ENCODE measurements around the gene HCST.
"Not testable (repeated sequence)": the region's sequence is repeated elsewhere in the genome, so short reads cannot be mapped to it uniquely, and the experiment has no call there.

The HCST gene

DNA sequence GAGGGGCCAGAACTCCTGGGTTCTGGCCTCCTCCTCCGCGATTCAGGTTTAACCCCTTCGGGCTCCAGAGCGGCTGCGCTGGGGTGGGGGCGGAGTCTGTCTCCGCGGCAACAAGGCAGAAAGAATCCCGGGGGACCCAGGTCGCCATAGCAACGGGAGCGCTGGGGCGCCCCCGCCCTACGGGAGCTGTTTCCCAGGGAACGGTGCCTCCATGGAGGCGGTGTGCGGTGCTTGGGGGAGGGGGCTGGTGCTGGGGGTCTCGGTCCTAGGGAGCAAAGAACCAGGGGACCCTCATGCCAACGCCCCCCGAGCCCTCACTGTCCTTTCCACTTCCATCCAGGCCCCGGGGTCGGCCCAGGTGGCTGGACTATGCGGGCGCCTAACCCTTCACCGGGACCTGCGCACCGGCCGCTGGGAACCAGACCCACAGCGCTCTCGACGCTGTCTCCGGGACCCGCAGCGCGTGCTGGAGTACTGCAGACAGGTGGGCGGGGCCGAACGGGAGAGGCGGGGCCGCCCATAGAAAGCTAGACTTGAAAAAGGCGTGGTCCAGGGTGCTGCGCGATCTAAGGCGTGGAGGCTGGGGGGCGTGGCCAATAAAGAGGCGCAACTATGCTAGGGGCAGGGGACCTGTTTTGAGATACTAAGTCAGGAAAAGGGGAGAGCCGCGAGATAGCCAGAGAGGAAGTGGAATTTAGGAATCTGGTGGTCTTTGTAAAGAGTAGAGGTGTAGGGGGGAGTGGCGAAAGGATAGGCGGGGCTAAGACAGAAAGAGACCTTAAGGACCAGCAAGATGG is 32.8 kb upstream of the HCST start:
- TF ChIP-seq, protein P1, sequence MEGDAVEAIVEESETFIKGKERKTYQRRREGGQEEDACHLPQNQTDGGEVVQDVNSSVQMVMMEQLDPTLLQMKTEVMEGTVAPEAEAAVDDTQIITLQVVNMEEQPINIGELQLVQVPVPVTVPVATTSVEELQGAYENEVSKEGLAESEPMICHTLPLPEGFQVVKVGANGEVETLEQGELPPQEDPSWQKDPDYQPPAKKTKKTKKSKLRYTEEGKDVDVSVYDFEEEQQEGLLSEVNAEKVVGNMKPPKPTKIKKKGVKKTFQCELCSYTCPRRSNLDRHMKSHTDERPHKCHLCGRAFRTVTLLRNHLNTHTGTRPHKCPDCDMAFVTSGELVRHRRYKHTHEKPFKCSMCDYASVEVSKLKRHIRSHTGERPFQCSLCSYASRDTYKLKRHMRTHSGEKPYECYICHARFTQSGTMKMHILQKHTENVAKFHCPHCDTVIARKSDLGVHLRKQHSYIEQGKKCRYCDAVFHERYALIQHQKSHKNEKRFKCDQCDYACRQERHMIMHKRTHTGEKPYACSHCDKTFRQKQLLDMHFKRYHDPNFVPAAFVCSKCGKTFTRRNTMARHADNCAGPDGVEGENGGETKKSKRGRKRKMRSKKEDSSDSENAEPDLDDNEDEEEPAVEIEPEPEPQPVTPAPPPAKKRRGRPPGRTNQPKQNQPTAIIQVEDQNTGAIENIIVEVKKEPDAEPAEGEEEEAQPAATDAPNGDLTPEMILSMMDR (IDR thresholded peaks at IDR 0.05; ENCODE audit: borderline replicate concordance, insufficient read depth, low read depth, low read length) = no peak
- H3K4me3 ChIP-seq (ENCODE audit: low read depth, low read length) = no peak overlapping the region

DNA sequence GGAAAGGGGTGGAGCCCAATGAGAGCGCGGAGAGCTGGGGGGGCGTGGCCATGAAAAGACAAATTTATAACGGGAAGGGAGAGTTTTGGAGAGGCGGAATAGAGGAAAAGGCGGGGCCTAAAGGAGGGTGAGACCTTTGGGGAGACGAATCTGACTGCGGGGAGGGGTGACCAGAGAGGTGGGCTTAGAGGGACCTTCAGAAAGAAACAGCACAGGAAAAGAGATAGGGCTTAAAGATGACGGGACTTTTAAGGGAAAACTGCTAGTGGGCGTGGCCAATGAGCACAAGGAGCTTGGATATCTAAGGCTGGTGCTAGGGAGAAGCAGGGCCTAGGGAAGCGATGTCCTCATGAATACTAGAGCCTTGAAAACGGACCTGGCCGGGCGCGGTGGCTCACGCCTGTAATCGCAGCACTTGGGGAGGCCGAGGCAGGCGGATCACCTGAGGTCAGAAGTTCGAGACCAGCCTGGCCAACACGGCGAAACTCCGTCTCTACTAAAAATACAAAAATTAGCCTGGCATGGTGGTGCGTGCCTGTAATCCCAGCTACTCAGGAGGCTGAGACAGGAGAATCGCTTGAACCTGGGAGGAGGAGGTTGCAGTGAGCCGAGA is 32.1 kb upstream of the HCST start:
- H3K4me3 ChIP-seq (ENCODE audit: low read depth, low read length) = not testable (repeated sequence)

DNA sequence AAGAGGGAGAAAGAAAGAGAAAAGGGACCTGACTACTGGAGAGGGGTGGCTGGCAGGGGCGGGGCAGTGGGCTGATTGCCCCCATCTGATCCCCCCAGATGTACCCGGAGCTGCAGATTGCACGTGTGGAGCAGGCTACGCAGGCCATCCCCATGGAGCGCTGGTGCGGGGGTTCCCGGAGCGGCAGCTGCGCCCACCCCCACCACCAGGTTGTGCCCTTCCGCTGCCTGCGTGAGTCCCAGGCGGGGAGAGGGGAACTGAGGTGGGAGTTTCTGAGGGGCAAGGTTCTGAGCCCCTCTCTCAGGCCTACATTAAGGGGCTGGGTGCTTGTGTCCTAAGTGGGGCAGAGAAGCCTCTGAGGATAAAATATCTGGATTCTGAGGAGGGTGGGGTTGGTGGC is 31.5 kb upstream of the HCST start:
- no peak overlapping the region for H3K4me3 ChIP-seq (ENCODE audit: low read depth, low read length)
- TF ChIP-seq, protein P1 (IDR thresholded peaks at IDR 0.05; ENCODE audit: borderline replicate concordance, insufficient read depth, low read depth, low read length) = no peak

DNA sequence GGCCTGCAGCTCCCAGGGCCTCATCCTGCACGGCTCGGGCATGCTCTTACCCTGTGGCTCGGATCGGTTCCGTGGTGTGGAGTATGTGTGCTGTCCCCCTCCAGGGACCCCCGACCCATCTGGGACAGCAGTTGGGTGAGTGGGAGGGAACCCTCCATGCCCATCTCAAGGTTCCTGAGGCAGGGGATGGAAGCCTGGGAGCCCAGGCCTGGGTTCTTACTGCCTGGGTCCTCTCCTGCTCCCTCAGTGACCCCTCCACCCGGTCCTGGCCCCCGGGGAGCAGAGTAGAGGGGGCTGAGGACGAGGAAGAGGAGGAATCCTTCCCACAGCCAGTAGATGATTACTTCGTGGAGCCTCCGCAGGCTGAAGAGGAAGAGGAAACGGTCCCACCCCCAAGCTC is 30.7 kb upstream of the HCST start:
- H3K4me3 ChIP-seq (ENCODE audit: low read depth, low read length) = no peak overlapping the region
- TF ChIP-seq, protein P1 (IDR thresholded peaks at IDR 0.05; ENCODE audit: borderline replicate concordance, insufficient read depth, low read depth, low read length) = no peak

DNA sequence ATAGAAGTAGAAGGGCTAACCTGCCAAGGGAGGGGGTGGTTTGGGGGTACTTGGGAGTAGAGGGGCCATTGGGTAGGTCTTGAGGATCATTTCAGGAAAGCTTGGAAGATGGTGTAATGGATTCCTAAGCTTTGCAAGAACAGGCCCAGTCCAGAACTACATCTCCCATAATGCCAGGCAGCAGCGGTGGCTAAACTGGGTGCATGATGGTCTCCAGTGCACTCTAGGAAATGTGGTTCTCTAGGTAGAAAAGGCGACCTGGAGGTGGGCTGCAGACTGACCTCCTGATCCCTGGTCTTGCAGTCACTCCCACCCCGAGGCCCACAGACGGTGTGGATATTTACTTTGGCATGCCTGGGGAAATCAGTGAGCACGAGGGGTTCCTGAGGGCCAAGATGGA is 30.1 kb upstream of the HCST start:
- H3K4me3 ChIP-seq (ENCODE audit: low read depth, low read length) = no peak overlapping the region
- TF ChIP-seq, protein P1 (IDR thresholded peaks at IDR 0.05; ENCODE audit: borderline replicate concordance, insufficient read depth, low read depth, low read length) = no peak

DNA sequence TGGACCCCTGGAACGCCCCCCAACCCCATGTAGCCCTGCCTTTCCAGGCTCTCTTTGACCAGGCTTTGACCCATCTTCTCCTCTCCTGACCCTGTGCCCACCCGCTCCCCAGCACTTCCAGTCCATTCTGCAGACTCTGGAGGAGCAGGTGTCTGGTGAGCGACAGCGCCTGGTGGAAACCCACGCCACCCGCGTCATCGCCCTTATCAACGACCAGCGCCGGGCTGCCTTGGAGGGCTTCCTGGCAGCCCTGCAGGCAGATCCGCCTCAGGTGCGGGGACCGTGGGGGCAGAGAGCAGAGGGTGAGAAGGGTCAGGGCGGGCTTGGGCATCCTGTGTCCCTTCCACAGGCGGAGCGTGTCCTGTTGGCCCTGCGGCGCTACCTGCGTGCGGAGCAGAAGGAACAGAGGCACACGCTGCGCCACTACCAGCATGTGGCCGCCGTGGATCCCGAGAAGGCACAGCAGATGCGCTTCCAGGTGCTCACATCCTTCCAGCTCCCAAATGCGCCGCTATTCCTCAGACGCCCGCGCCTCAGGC is 27.9 kb upstream of the HCST start:
- H3K4me3 ChIP-seq (ENCODE audit: low read depth, low read length) = no peak overlapping the region
- TF ChIP-seq, protein P1 (IDR thresholded peaks at IDR 0.05; ENCODE audit: borderline replicate concordance, insufficient read depth, low read depth, low read length) = no peak

DNA sequence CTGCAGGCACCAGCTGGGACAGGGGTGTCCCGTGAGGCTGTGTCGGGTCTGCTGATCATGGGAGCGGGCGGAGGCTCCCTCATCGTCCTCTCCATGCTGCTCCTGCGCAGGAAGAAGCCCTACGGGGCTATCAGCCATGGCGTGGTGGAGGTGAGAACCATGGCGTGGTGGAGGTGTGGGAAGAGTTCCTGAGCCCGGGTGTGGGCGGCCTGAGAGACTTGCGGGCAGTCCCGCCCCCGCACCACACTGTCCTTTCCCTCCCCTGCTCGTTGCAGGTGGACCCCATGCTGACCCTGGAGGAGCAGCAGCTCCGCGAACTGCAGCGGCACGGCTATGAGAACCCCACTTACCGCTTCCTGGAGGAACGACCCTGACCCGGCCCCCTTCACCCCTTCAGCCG is 23.3 kb upstream of the HCST start:
- no peak overlapping the region for H3K4me3 ChIP-seq (ENCODE audit: low read depth, low read length)
- TF ChIP-seq, protein P1 (IDR thresholded peaks at IDR 0.05; ENCODE audit: borderline replicate concordance, insufficient read depth, low read depth, low read length) = no peak
